GM18951 (cell line): Measurements from ENCODE around the gene ALDH16A1.

Experiments used
- POLR2A ChIP-seq: IDR thresholded peaks from 4 replicates; pipeline ENCODE4 v1.6.1; 2011; ENCODE audit warnings: mild to moderate bottlenecking; ENCODE audit not compliant: insufficient read length, insufficient read depth; ENCODE audit errors: extremely low read depth
- in situ Hi-C: fragments of 300-500 bp; cut with MboI; formaldehyde crosslinking; loops from one replicate; pipeline ENCODE4 v1.12.0; 2022; ENCODE audit warnings: low sequenced_read_pairs, mixed read lengths, inconsistent platforms; ENCODE audit not compliant: unreplicated experiment

Gene ALDH16A1

GRCh38 chr19:49418511-49418910 is 34.5 kb upstream of the ALDH16A1 start:
- in situ Hi-C loops, result no loop called here
- TF ChIP-seq POLR2A, result no peak

GRCh38 chr19:49419173-49419572 is 33.9 kb upstream of the ALDH16A1 start:
- in situ Hi-C loops, result no loop called here
- no peak for TF ChIP-seq POLR2A

GRCh38 chr19:49420227-49420626 is 32.8 kb upstream of the ALDH16A1 start:
- TF ChIP-seq POLR2A, result no peak
- in situ Hi-C loops, result no loop called here

GRCh38 chr19:49421039-49421877 is 31.8 kb upstream of the ALDH16A1 start:
- in situ Hi-C loops, result no loop called here
- no peak for TF ChIP-seq POLR2A

- no peak for TF ChIP-seq POLR2A
- in situ Hi-C loops, result no loop called here
Measured at GRCh38 chr19:49421878-49422202, 31.2 kb upstream of the ALDH16A1 start.

GRCh38 chr19:49422407-49423070 is 30.5 kb upstream of the ALDH16A1 start:
- in situ Hi-C loops, result no loop called here
- TF ChIP-seq POLR2A, result no peak

- no peak for TF ChIP-seq POLR2A
- in situ Hi-C loops, result no loop called here
Measured at GRCh38 chr19:49423071-49423984, 29.7 kb upstream of the ALDH16A1 start, which contains the start of gene PTH2. Gene PTH2 (minus strand): TSS chr19:49423441. CDS start chr19:49423339, 102 bp downstream.

- in situ Hi-C loops, result no loop called here
- TF ChIP-seq POLR2A, result no peak
Measured at GRCh38 chr19:49423985-49424303, 29.1 kb upstream of the ALDH16A1 start.

GRCh38 chr19:49425178-49425577 is 27.8 kb upstream of the ALDH16A1 start, which contains the start of gene GFY:
Gene GFY (plus strand): TSS chr19:49425388. CDS start chr19:49426431, 1,043 bp downstream.
- no peak for TF ChIP-seq POLR2A

GRCh38 chr19:49425922-49426592 is 27.0 kb upstream of the ALDH16A1 start:
- TF ChIP-seq POLR2A, result no peak
- in situ Hi-C loops, result no loop called here

More at GRCh38 chr19:49425178-49425577, 27.8 kb upstream of the ALDH16A1 start, which contains the start of gene GFY:
- in situ Hi-C loops, result no loop called here

GRCh38 chr19:49427339-49427738 is 25.7 kb upstream of the ALDH16A1 start:
- TF ChIP-seq POLR2A, result no peak
- in situ Hi-C loops, result no loop called here

GRCh38 chr19:49427855-49428546 is 25.0 kb upstream of the ALDH16A1 start:
- TF ChIP-seq POLR2A, result no peak
- in situ Hi-C loops, result no loop called here
